Endothelial cell of umbilical vein (primary cell): ENCODE measurements around the gene OR10AD1. TPM values are rescaled to one million over a fixed set of nuclear protein-coding genes. Genes with fewer than 3 reads are reported as not detected.

Source experiments
- BruUV-seq: library from RNA; stranded (reverse); fragments of 400-500 nt; replicated peaks from 2 replicates; lab custom pipeline; 2021; lab: Mats Ljungman, UMichigan
- CTCF ChIA-PET: fragments of 300-600, 350-600 bp; sonication (Branson Sonifier 250); formaldehyde crosslinking; loops from one replicate; lab custom pipeline; 2021; ENCODE audit warnings: antibody characterized with exemption, inconsistent platforms; lab: Charles Lee
- POLR2A ChIA-PET: fragments of 300-600, 350-600 bp; sonication (Branson Sonifier 250); formaldehyde crosslinking; loops from one replicate; lab custom pipeline; 2021; ENCODE audit warnings: antibody characterized with exemption, inconsistent platforms; lab: Charles Lee
- DNase-seq: peaks from one replicate; pipeline ENCODE4 v3.0.0-alpha.2; 2011; ENCODE audit warnings: low read depth, low spot score
- FAIRE-seq: peaks from 2 replicates; lab custom pipeline; 2011; peaks lifted over from hg19 to GRCh38; lab: Jason Lieb, UNC
- H2AFZ ChIP-seq: 2 replicates; pipeline ENCODE4 v1.6.0; 2012; ENCODE audit warnings: low read depth, low read length, control low read depth, inconsistent platforms
- H3K27ac ChIP-seq: 2 replicates; pipeline ENCODE4 v1.5.1; 2011; ENCODE audit warnings: low read depth, mild to moderate bottlenecking, control low read depth, low read length, moderate library complexity; ENCODE audit not compliant: insufficient read depth
- H3K27me3 ChIP-seq, 2 experiments: 2 replicates each; pipeline versions ENCODE4 v1.6.0 to v1.6.1; 2011; ENCODE audit warnings: low read length in 2 of 2, mixed read lengths in 1 of 2; ENCODE audit not compliant: control insufficient read depth in 2 of 2, insufficient read depth in 2 of 2
- H3K36me3 ChIP-seq, 2 experiments: 2 replicates in 1 of 2; 3 replicates in 1 of 2; pipeline ENCODE4 v1.5.1; 2011; ENCODE audit warnings: low read length in 2 of 2, mild to moderate bottlenecking in 1 of 2, moderate library complexity in 1 of 2; ENCODE audit not compliant: control insufficient read depth in 2 of 2, insufficient read depth in 2 of 2; ENCODE audit errors: extremely low read depth in 1 of 2
- H3K4me1 ChIP-seq: 3 replicates; pipeline ENCODE4 v1.5.1; 2011; ENCODE audit warnings: mild to moderate bottlenecking, low read length; ENCODE audit not compliant: control insufficient read depth, insufficient read depth; ENCODE audit errors: extremely low read depth
- H3K4me2 ChIP-seq: 2 replicates; pipeline ENCODE4 v1.6.1; 2011; ENCODE audit warnings: low read length, control low read depth, mixed read lengths; ENCODE audit not compliant: insufficient read depth
- H3K4me3 ChIP-seq, 3 experiments: fragments of 200-600 bp in 1 of 3; sonication (generic), shearing (Covaris generic) in 1 of 3; replicated peaks in 1 of 3; 2 replicates each; pipeline ENCODE4 v1.5.1; 2011 to 2016; ENCODE audit warnings: control low read depth in 3 of 3, low read length in 3 of 3, mild to moderate bottlenecking in 2 of 3, inconsistent platforms in 1 of 3, low read depth in 1 of 3, moderate library complexity in 1 of 3; ENCODE audit not compliant: insufficient read depth in 1 of 3
- H3K79me2 ChIP-seq: 2 replicates; pipeline ENCODE4 v1.6.0; 2012; ENCODE audit warnings: low read length, inconsistent platforms; ENCODE audit not compliant: control insufficient read depth, insufficient read depth
- H3K9ac ChIP-seq: replicated peaks from 2 replicates; pipeline ENCODE3; 2011; ENCODE audit warnings: low read length, control low read depth; ENCODE audit not compliant: insufficient read depth; ENCODE audit errors: extremely low read depth
- H3K9me1 ChIP-seq: replicated peaks from 3 replicates; pipeline ENCODE4 v1.6.0; 2011; ENCODE audit warnings: mild to moderate bottlenecking, low read length; ENCODE audit not compliant: control insufficient read depth, insufficient read depth; ENCODE audit errors: extremely low read depth
- H3K9me3 ChIP-seq: replicated peaks from 2 replicates; pipeline ENCODE4 v1.5.1; 2012; ENCODE audit warnings: low read length, inconsistent platforms; ENCODE audit not compliant: control insufficient read depth, insufficient read depth
- H4K20me1 ChIP-seq: replicated peaks from 2 replicates; pipeline ENCODE3; 2011; ENCODE audit warnings: mild to moderate bottlenecking, low read length; ENCODE audit not compliant: control insufficient read depth, insufficient read depth; ENCODE audit errors: extremely low read depth
- CTCF ChIP-seq, 2 donors: IDR thresholded peaks; 1 replicate in 1 of 2; 2 replicates in 1 of 2; pipeline ENCODE4 v1.5.1; 2011; ENCODE audit warnings: low read length in 2 of 2, mild to moderate bottlenecking in 2 of 2, moderate library complexity in 2 of 2, control low read depth in 1 of 2, inconsistent platforms in 1 of 2, low read depth in 1 of 2; ENCODE audit not compliant: insufficient read depth in 1 of 2; ENCODE audit errors: extremely low read depth in 1 of 2
- EZH2 ChIP-seq: IDR thresholded peaks from 2 replicates; pipeline ENCODE4 v1.6.1; 2012; ENCODE audit warnings: borderline replicate concordance, low read depth, mild to moderate bottlenecking, moderate library complexity, low read length, inconsistent platforms; ENCODE audit not compliant: severe bottlenecking
- FOS ChIP-seq: IDR thresholded peaks from 2 replicates; pipeline ENCODE4 v1.6.1; 2011; ENCODE audit warnings: mild to moderate bottlenecking, low read length, moderate library complexity, borderline replicate concordance; ENCODE audit not compliant: insufficient read depth
- GATA2 ChIP-seq: IDR thresholded peaks from 2 replicates; pipeline ENCODE4 v1.7.0; 2011; ENCODE audit warnings: low read depth, mild to moderate bottlenecking, moderate library complexity, mixed read lengths, low read length; ENCODE audit not compliant: insufficient read length, insufficient read depth
- JUN ChIP-seq: IDR thresholded peaks from 2 replicates; pipeline ENCODE4 v1.6.1; 2011; ENCODE audit warnings: borderline replicate concordance, low read depth; ENCODE audit not compliant: insufficient read length, insufficient read depth
- MAX ChIP-seq: IDR thresholded peaks from 2 replicates; pipeline ENCODE4 v1.6.1; 2011; ENCODE audit not compliant: insufficient read depth, insufficient read length
- MYC ChIP-seq: IDR thresholded peaks from one replicate; pipeline ENCODE4 v1.6.1; 2011; ENCODE audit warnings: mild to moderate bottlenecking, low read depth, low read length
- POLR2A ChIP-seq: IDR thresholded peaks from 2 replicates; pipeline ENCODE4 v1.6.1; 2012; ENCODE audit warnings: low read depth, mild to moderate bottlenecking, control low read depth, low read length
- POLR2AphosphoS5 ChIP-seq: IDR thresholded peaks from 2 replicates; pipeline ENCODE4 v1.6.1; 2012; ENCODE audit warnings: low read depth, mild to moderate bottlenecking, control low read depth, low read length, moderate library complexity; ENCODE audit not compliant: insufficient read depth
- dilution Hi-C: fragments of 300-500 bp; cut with MboI; formaldehyde crosslinking; loops from one replicate; pipeline ENCODE4 v1.15.0; 2019; ENCODE audit warnings: low sequenced_read_pairs; ENCODE audit not compliant: extremely low pct_ligation_motif_present
- intact Hi-C: fragments of 100-400 bp; cut with micrococcal nuclease; formaldehyde crosslinking; loops from one replicate; pipeline ENCODE4 v1.10.0; 2022
- polyA plus RNA-seq, 4 experiments: library from polyadenylated mRNA; depleted of rRNA in 3 of 4; stranded (reverse) in 3 of 4; unstranded in 1 of 4; fragments of >200 nt; gene quantifications; 2 replicates each; pipeline versions ENCODE4 v1.2.1 to v1.2.3, GENCODE V29; 2011 to 2012; ENCODE audit warnings: missing spikeins in 1 of 4
- total RNA-seq: library from RNA; stranded (reverse); gene quantifications from 2 replicates; pipeline ENCODE4 v1.2.3, GENCODE V29; 2021

OR10AD1 gene
- total and polyA plus RNA-seq, 2 donors (not counting 3 experiments of a cell fraction or from before 2014, with no cell fraction given): not detected

GRCh38 chr12:48169011-48169410 is 34.1 kb downstream of the OR10AD1 start:
- BruUV-seq: no TSS peak
- CTCF ChIA-PET: interaction anchor here (1.0 to 1.6 kb wide), 4 partner anchors 12 to 449 kb away, joined by 3 to 6 read pairs (median 4); partner anchors contain the start of gene ASB8

More at GRCh38 chr12:48169011-48169410, 34.1 kb downstream of the OR10AD1 start:
- H3K4me1 ChIP-seq: no peaks in the 10 kb centered on the region
- no peak overlapping the region for H3K4me2 ChIP-seq
- H2AFZ ChIP-seq: no peak overlapping the region
- no peaks in the 10 kb centered on the region for H3K79me2 ChIP-seq
- POLR2A ChIA-PET: interaction anchor here (0.6 kb wide), 2 partner anchors 148 to 1171 kb away, joined by 3 to 7 read pairs; no protein-coding TSS in a partner anchor
- H3K36me3 ChIP-seq: no peaks in the 10 kb centered on the region
- no peak overlapping the region for H3K27ac ChIP-seq
- FAIRE-seq (no peak), DNase-seq (no peak)
- peaks cover 2 to 11% of the 10 kb centered on the region in 2 experiments for H3K27me3 ChIP-seq
- no peak overlapping the region for H3K4me3 ChIP-seq
- no peaks in the 10 kb centered on the region for H3K9me1 ChIP-seq
- no peak for TF ChIP-seq EZH2
- TF ChIP-seq FOS: no peak
- TF ChIP-seq MAX: no peak
- TF ChIP-seq POLR2A: no peak
- no peak for TF ChIP-seq POLR2AphosphoS5
- no peak for TF ChIP-seq JUN
- no peak for TF ChIP-seq CTCF (IDR thresholded peaks at IDR 0.05; ENCODE audit: extremely low read depth in 1 of 2, insufficient read depth in 1 of 2, low read depth in 1 of 2, low read length in 2 of 2)
- no peak for TF ChIP-seq GATA2
- no peak for TF ChIP-seq MYC
- H3K9ac ChIP-seq: no peak overlapping the region
- no peaks in the 10 kb centered on the region for H4K20me1 ChIP-seq
- intact Hi-C loops (loop anchor here (5.0 kb wide), 1 partner anchor 448 kb away; no protein-coding TSS in a partner anchor), dilution Hi-C loops (no loop called here)
- H3K9me3 ChIP-seq: no peaks in the 10 kb centered on the region
